Loucy (cell line): ENCODE measurements around the gene ASTN2.

ENCODE experiments used
- CTCF ChIP-seq: fragments of 200-600 bp; sonication (generic); conservative IDR thresholded peaks from 2 replicates; pipeline ENCODE4 v1.5.1; 2014; ENCODE audit warnings: mild to moderate bottlenecking, antibody characterized with exemption, low read length
- EZH2phosphoT487 ChIP-seq: fragments of 200-600 bp; IDR thresholded peaks from 2 replicates; pipeline ENCODE4 v1.6.1; 2018; ENCODE audit warnings: antibody characterized with exemption, mild to moderate bottlenecking, moderate library complexity, borderline replicate concordance

- TF ChIP-seq EZH2phosphoT487 (no peak), CTCF (no peak)
Measured at GRCh38 chr9:116599342-116599884, 815.4 kb downstream of the ASTN2 start.
